Gastrocnemius medialis (tissue), 4 donors: ENCODE measurements around the gene ADIPOR1. TPM values are rescaled to one million over a fixed set of nuclear protein-coding genes. Genes with fewer than 3 reads are reported as not detected.

Experiments used
- ATAC-seq, 2 donors: fragments of 150-250 bp; one replicate each; pipeline ENCODE4 v1.9.1; 2016
- DNase-seq, 2 donors: peaks; one replicate each; pipeline ENCODE4 v3.0.0-alpha.2; 2019
- H3K27ac ChIP-seq, 4 donors: fragments of 200-600 bp; sonication (generic); 1 replicate in 1 of 4; 2 replicates in 3 of 4; pipeline ENCODE4 v1.5.1; 2016 to 2018; ENCODE audit warnings: mild to moderate bottlenecking in 2 of 4, moderate library complexity in 1 of 4
- H3K27me3 ChIP-seq, 3 donors: fragments of 200-600 bp; sonication (generic) in 2 of 3; 1 replicate in 1 of 3; 2 replicates in 2 of 3; pipeline versions ENCODE4 v1.5.1 to v1.6.0; 2016 to 2019; ENCODE audit warnings: mild to moderate bottlenecking in 1 of 3, moderate library complexity in 1 of 3
- H3K36me3 ChIP-seq, 2 donors: fragments of 200-600 bp; sonication (generic) in 1 of 2; one replicate each; pipeline ENCODE4 v1.5.1; 2017 to 2018
- H3K4me1 ChIP-seq, 2 donors: fragments of 200-600 bp; sonication (generic) in 1 of 2; one replicate each; pipeline ENCODE4 v1.5.1; 2016 to 2017; ENCODE audit warnings: mild to moderate bottlenecking in 2 of 2
- H3K4me3 ChIP-seq, 4 donors: fragments of 200-600 bp; sonication (generic) in 3 of 4; 1 replicate in 1 of 4; 2 replicates in 3 of 4; pipeline ENCODE4 v1.5.1; 2016 to 2019; ENCODE audit warnings: mild to moderate bottlenecking in 2 of 4
- H3K9me3 ChIP-seq, 3 donors: fragments of 200-600 bp; sonication (generic) in 2 of 3; 1 replicate in 1 of 3; 2 replicates in 2 of 3; pipeline ENCODE4 v1.5.1; 2016 to 2019
- CTCF ChIP-seq, 5 experiments: fragments of 450-650 bp in 3 of 5; fragments of 200-600 bp in 2 of 5; sonication (generic) in 2 of 5; IDR thresholded peaks in 4 of 5; conservative IDR thresholded peaks in 1 of 5; 1 replicate in 4 of 5; 2 replicates in 1 of 5; pipeline ENCODE4 v1.5.1; 2016 to 2019; ENCODE audit warnings: antibody characterized with exemption in 5 of 5, mild to moderate bottlenecking in 3 of 5, moderate library complexity in 3 of 5
- POLR2A ChIP-seq, 2 donors: fragments of 450-650 bp; IDR thresholded peaks; one replicate each; pipeline ENCODE4 v1.6.1; 2017; ENCODE audit warnings: antibody characterized with exemption in 2 of 2, mild to moderate bottlenecking in 2 of 2, moderate library complexity in 2 of 2
- in situ Hi-C, 4 donors: fragments of 200-750 bp; cut with MboI; loops; one replicate each; pipeline versions ENCODE4 v1.15.0 to v1.8.0; 2017; ENCODE audit warnings: low sequenced_read_pairs in 4 of 4
- intact Hi-C: fragments of 100-400 bp; cut with DNase I; formaldehyde crosslinking; loops from one replicate; pipeline ENCODE4 v1.15.1; 2023; ENCODE audit warnings: low total_unique reads
- total RNA-seq, 4 donors: library from RNA; depleted of rRNA; stranded (reverse); fragments of >200 nt; gene quantifications; one replicate each; pipeline versions ENCODE4 v1.1.0 to v1.2.3, GENCODE V29; 2016

The ADIPOR1 gene
- total RNA-seq, 4 donors from 2014 or later, result 103 to 133 (median 119) TPM

GRCh38 chr1:202951437-202951836 lies 6.7 kb downstream of the ADIPOR1 start:
- ATAC-seq, result no peak
- Histone ChIP-seq H3K4me3 (no peak overlapping the region), H3K4me1 (peaks cover 38 to 39% of the 10 kb centered on the region in 2 donors), H3K27ac (peak overlapping the region in 1 of 4 donors; percentile 56), H3K27me3 (no peaks in the 10 kb centered on the region), H3K9me3 (no peaks in the 10 kb centered on the region), H3K36me3 (peaks cover 0 to 42% of the 10 kb centered on the region in 2 donors)
- DNase-seq, result no peak
- TF ChIP-seq POLR2A (IDR thresholded peaks at IDR 0.05) (no peak), CTCF (IDR thresholded peaks at IDR 0.05 in 4 of 5, conservative IDR thresholded peaks at IDR 0.05 in 1 of 5) (no peak)
- intact Hi-C loops, result no loop called here
- in situ Hi-C loops, result no loop called here

- TF ChIP-seq CTCF (IDR thresholded peaks at IDR 0.05 in 4 of 5, conservative IDR thresholded peaks at IDR 0.05 in 1 of 5) (no peak), POLR2A (IDR thresholded peaks at IDR 0.05) (no peak)
- no peaks in the 10 kb centered on the region for H3K4me1 ChIP-seq
- no peak overlapping the region for H3K27ac ChIP-seq
- no peaks in the 10 kb centered on the region for H3K9me3 ChIP-seq
- DNase-seq (no peak), ATAC-seq (no peak)
- H3K4me3 ChIP-seq, result no peak overlapping the region
- intact Hi-C loops, result no loop called here
- in situ Hi-C loops, result no loop called here
- peaks cover 3 to 97% of the 10 kb centered on the region in 2 donors for H3K36me3 ChIP-seq
- H3K27me3 ChIP-seq, result no peaks in the 10 kb centered on the region
Observed at GRCh38 chr1:202945483-202945882, 12.6 kb downstream of the ADIPOR1 start.

GRCh38 chr1:202944438-202944921 lies 13.6 kb downstream of the ADIPOR1 start:
- DNase-seq, result no peak
- no peak overlapping the region for H3K27ac ChIP-seq
- in situ Hi-C loops (no loop called here), intact Hi-C loops (no loop called here)
- no peaks in the 10 kb centered on the region for H3K27me3 ChIP-seq
- H3K4me1 ChIP-seq, result no peaks in the 10 kb centered on the region
- peaks cover 3 to 91% of the 10 kb centered on the region in 2 donors for H3K36me3 ChIP-seq
- TF ChIP-seq CTCF (IDR thresholded peaks at IDR 0.05 in 4 of 5, conservative IDR thresholded peaks at IDR 0.05 in 1 of 5), result no peak
- no peak for TF ChIP-seq POLR2A (IDR thresholded peaks at IDR 0.05)
- no peak for ATAC-seq
- H3K4me3 ChIP-seq, result no peak overlapping the region
- no peaks in the 10 kb centered on the region for H3K9me3 ChIP-seq

GRCh38 chr1:202942426-202942825 lies 15.7 kb downstream of the ADIPOR1 start:
- Histone ChIP-seq H3K4me3 (no peak overlapping the region), H3K4me1 (no peaks in the 10 kb centered on the region), H3K27me3 (no peaks in the 10 kb centered on the region), H3K36me3 (peaks cover 3 to 73% of the 10 kb centered on the region in 2 donors), H3K27ac (no peak overlapping the region), H3K9me3 (no peaks in the 10 kb centered on the region)
- DNase-seq (no peak), ATAC-seq (no peak)
- intact Hi-C loops (no loop called here), in situ Hi-C loops (no loop called here)
- TF ChIP-seq CTCF (IDR thresholded peaks at IDR 0.05 in 4 of 5, conservative IDR thresholded peaks at IDR 0.05 in 1 of 5) (no peak), POLR2A (IDR thresholded peaks at IDR 0.05) (no peak)

- no peaks in the 10 kb centered on the region for H3K4me1 ChIP-seq
- ATAC-seq (no peak), DNase-seq (no peak)
- H3K4me3 ChIP-seq, result no peak overlapping the region
- H3K36me3 ChIP-seq, result peaks cover 3 to 62% of the 10 kb centered on the region in 2 donors
- TF ChIP-seq POLR2A (IDR thresholded peaks at IDR 0.05) (no peak), CTCF (IDR thresholded peaks at IDR 0.05 in 4 of 5, conservative IDR thresholded peaks at IDR 0.05 in 1 of 5) (no peak)
- H3K9me3 ChIP-seq, result no peaks in the 10 kb centered on the region
- in situ Hi-C loops (no loop called here), intact Hi-C loops (no loop called here)
- no peaks in the 10 kb centered on the region for H3K27me3 ChIP-seq
- H3K27ac ChIP-seq, result no peak overlapping the region
Observed at GRCh38 chr1:202941372-202941771, 16.7 kb downstream of the ADIPOR1 start.
